HG03565 (cell line): ENCODE data around the gene BARX2.
"Not testable (repeated sequence)": the region's sequence is repeated elsewhere in the genome, so short reads cannot be mapped to it uniquely, and the experiment has no call there.

Experiments
- ATAC-seq: cut with Tn5 transposase; IDR thresholded peaks from one replicate; pipeline ENCODE4 v1.9.1; 2021; ENCODE audit warnings: mild to moderate bottlenecking, moderate library complexity; ENCODE audit not compliant: unreplicated experiment

The BARX2 gene, protein sequence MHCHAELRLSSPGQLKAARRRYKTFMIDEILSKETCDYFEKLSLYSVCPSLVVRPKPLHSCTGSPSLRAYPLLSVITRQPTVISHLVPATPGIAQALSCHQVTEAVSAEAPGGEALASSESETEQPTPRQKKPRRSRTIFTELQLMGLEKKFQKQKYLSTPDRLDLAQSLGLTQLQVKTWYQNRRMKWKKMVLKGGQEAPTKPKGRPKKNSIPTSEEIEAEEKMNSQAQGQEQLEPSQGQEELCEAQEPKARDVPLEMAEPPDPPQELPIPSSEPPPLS

DNA sequence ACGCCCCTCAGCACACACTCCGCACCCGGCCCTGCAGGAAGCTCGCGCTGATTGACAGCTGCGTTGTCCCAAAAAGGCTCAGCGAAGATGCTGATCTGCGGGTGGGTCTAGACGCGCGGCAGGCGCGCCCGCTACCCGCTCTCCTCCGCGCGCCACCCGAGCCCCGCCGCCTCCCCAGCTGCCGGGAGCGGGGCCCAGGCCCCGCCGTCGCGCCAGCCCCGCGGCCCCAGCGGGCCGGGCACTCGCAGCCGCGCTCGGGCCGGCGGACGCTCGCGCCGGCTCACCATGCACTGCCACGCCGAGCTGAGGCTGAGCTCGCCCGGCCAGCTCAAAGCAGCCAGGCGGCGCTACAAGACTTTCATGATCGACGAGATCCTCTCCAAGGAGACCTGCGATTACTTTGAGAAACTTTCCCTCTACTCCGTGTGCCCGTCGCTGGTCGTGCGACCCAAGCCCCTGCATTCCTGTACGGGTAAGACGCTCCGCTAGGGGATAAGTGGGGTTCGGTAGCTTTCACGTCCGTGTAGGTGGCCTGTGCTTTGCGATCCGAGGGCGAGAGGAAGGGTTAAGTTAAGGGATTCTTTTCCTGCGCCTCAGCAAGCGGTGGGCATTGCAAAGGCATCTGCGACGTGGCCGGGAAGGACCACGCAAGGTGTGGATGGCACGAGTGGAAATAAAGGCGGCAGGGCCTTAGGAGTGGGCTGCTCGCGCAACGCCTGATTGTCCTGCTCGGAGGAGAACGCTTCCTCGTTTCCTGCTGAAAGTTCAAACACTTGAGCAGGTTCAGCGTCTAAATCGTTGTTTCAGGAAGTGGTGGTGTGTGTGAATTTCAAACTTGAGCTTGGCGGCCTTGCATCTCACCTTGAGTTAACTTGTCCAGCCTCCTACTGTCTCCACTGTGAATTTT is at the start of gene BARX2:
Gene BARX2, plus strand, starts transcription at position 98 of the 907 bp plus-strand sequence. Its CDS starts 188 bp downstream, at position 286.
- no peak for ATAC-seq

DNA sequence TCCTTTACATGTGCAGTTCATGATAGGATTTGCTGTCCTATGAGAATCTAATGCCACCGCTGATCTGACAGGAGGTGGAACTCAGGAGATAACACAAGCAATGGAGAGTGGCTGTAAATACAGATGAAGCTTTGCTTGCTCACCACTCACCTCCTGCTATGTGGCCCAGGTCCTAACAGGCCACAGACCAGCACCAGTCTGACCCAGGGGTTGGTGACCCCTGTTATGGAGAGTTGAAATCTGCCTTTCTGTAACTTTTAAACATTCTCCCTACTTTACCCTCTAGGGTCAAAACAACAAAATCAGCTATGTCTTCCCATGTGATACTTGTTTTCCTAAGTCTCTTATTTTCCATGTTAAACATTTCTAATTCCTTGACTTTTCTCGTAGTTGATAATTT is 48.7 kb upstream of the BARX2 start:
- no peak for ATAC-seq

DNA sequence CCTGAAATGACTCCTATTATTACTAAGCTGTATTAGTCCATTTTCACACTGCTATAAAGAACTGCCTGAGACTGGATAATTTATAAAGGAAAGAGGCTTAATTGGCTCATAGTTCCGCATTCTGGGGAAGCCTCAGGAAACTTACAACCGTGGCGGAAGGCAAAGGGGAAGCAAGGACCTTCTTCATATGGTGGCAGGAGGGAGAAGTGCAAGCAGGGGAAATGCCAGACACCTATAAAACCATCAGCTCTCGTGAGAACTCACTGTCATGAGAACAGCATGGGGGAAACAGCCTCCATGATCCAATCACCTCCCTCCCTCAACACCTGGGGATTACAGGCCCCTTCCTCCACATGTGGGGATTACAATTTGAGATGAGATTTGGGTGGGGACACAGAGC is 47.9 kb upstream of the BARX2 start:
- not testable (repeated sequence) for ATAC-seq

DNA sequence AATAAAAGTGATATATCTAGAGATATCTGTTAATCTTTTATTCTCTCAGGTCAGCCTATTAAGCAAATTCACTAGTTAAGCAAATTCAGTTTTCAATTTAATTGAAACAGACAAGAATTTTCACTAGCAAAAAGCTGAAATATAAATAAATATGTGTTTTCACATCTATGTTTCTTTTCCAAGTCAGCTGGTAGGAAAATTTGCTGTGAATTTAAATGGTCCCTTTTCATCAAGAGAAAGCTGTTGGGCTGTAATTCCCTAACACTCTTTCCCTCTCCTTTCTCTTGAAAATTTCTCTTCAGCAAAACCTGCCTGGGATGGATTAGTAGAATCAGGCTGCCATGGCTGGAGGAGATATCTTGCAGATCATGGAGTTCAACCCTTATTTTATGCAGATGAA is 46.9 kb upstream of the BARX2 start:
- ATAC-seq, result no peak

DNA sequence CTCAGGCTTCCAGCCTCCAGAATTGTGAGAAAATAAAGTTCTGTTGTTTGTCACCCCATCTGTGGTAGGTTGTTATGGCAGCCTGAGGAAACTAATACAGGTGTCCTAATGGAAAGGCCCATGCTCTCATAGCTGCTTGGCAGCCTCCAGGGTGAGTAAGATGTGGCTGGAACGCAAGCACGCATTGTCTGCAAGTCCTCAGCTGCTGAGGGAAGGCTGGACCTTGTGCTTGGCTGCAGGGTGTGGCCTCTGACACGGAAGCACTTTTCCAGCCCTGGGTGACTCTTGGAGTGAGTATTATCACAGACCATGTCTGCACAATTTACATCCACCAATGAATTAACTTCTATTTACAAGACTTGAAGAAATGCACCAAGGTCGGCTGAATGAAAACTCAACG is 44.4 kb upstream of the BARX2 start:
- ATAC-seq, result no peak

DNA sequence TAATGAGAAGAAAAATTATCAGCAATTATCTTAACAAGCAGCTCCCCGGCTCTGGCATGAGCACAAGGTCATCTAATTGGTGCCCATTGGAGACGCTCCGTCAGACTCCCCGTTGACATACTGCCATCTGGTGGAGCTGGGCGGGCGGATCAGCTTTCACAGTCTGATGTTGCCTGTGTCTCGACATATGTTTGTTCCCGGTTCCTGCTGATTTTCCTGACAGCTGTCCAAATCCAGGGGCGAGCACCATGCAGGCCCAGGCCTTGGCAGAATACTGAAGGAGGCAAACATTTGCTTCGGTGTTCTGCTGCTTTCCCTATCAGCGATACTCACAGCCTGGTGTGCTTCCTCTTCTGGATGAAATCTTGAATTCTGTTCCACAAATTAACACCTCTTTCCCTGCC is 43.8 kb upstream of the BARX2 start:
- ATAC-seq, result peak; percentile 85

DNA sequence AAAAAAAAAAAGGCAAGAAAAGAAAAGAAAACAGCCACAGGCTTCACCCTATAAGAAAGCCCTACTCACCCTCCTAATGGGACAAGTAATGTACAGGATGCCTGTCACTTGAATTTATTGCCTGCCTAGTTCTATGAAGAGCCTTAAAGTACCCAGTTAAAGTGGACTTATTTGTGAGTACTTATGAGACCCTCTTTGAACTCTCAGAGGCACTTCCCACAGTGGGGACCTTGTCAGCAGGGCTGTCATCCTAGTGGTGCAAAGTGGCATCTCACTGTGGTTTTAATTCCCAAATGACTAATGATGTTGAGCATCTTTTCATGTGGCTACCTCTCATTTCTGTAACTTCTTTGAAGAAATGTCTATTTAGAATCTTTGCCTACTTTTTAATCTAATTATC is 41.8 kb upstream of the BARX2 start:
- no peak for ATAC-seq

DNA sequence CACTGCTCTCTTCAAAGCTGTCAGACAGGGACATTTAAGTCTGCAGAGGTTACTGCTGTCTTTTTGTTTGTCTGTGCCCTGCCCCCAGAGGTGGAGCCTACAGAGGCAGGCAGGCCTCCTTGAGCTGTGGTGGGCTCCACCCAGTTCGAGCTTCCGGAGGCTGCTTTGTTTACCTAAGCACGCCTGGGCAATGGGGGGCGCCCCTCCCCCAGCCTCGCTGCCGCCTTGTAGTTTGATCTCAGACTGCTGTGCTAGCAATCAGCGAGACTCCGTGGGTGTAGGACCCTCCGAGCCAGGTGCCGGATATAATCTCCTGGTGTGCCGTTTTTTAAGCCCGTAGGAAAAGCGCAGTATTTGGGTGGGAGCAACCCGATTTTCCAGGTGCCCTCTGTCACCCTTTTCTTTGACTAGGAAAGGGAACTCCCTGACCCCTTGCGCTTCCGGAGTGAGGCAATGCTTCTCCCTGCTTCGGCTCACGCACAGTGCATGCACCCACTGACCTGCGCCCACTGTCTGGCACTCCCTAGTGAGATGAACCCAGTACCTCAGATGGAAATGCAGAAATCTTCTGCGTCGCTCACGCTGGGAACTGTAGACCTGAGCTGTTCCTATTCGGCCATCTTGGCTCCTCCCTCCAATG is 31.2 kb upstream of the BARX2 start:
- not testable (repeated sequence) for ATAC-seq

DNA sequence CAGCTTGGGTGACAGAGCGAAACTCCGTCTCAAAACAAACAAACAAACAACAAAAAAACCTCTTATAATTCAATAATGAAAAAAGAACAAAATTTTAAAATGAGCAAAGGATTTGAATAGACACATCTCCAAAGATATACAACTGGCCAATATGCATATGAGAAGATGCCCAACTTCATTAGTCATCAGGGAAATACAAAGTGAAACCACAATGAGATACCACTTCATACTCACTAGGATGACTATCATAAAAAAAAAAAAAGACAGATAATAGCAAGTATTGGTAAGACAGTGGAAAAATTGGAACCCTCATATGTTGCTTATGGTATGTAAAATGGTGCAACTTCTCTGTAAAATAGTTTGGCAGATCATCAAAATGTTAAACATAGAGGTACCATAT is 28.7 kb upstream of the BARX2 start:
- no peak for ATAC-seq

DNA sequence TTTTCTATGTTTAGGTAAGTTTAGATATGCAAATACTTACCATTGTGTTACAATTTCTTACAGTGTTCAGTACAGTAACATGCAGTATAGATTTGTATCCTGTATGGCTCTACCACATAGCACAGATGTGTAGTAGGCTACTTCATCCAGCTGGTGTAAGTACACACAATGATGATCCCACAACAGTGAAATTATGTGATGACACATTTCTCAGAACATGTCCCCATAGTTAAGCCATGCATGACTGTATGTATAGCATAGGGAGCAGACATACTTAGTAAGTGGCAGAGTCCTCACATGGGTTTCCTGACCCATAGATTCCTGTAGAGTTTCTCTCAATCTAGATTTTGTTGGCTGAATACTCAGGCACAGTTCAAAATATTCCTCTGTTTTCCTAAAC is 26.8 kb upstream of the BARX2 start:
- ATAC-seq, result no peak

DNA sequence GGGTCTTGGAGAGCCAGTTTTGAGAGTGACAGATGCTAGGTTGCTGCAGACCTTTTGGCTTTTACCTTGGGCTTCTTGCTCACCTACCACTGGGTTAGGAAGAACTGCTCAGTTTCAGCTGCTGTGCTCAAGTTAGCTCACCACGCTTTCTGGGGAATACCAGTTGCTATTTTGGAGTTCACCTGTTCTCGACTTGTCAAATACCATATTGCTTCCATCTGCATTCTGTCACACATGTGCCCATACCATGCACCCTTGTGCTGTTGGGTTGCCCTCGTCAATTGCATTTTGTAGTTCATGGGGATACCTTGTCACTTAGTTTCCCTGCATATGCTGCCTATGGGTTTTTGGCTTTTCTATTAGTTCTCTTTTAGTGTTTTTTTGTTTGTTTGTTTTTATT is 23.0 kb upstream of the BARX2 start:
- no peak for ATAC-seq

DNA sequence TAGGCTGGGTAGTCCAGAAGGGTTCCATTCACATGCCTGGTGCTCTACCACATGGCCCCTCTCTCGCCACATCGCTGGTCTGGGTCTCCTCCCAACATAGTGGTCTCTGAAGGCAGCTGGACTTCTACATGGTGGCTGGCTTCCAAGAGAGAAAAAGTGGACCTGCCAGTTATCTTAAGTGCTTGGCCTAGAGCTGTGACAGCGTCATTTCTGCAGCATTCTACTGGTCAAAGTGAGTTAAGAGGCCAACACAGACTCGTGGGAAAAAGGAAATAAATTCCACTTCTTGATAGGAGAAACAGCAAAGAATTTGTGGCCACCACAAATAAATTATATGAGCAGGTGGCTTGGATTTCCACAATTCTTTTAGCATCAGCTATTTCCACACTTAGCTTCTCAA is 21.0 kb upstream of the BARX2 start:
- no peak for ATAC-seq

DNA sequence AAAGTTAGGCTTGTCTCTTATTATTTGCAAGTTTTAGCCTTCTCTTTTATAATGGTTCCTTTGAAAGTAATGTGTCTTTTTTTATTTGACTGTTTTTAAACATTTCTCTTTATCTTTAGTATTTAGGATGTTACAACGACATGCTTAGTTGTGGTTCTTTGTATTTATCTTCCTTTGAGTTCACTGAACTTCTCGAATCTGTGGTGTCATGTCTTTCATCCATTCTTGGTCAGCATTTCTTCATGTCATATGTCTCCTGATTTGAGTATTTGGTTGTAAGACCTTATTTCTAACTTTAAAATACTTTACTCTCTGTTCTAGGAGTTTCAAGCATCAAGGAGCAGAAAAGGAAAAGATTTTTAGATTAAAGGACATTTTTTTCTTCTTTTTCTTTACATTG is 15.9 kb upstream of the BARX2 start:
- ATAC-seq, result no peak

DNA sequence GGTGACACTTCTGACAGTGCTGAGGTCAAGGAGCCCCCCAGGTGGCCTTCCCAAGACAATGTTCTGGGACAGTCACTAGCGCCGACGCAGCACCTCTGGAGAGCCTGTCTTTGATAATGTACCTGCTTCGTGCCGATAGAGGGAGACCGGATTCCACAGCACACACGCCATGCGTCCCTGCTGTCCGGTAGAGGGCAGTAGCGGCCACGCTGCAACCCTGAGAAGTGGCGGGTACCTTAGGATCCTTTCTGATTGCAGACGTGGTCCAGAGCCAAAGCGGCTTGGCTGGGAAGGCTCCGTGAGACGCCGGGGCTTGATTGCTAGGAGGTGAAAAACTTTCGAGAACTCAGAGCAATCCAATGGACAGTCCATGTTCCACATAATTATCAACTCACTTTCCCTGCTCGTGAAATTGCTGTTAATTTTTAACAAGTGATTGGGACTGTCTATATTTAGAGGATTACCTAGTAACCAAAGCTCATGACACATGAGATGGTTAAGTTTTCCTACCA is 11.4 kb upstream of the BARX2 start:
- ATAC-seq, result peak; percentile 99

DNA sequence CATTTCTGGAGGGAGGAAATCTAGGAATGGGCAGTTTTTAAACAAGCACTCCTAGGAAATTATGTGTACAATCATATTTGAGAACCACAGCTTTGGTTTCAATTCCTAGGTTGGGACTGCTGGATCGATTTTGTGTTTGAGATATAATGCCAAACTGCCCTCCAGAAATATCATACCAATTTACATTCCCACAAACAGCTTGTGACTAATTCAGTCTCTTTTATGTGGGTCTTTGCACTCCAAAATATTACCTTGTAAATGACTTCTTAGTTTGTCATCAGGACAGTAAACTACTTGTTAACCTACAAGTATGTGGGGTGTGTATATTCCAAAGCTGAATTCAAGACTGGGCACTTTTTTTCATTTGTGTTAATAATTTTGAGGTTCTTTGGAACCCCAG is 9.8 kb upstream of the BARX2 start:
- ATAC-seq, result no peak

DNA sequence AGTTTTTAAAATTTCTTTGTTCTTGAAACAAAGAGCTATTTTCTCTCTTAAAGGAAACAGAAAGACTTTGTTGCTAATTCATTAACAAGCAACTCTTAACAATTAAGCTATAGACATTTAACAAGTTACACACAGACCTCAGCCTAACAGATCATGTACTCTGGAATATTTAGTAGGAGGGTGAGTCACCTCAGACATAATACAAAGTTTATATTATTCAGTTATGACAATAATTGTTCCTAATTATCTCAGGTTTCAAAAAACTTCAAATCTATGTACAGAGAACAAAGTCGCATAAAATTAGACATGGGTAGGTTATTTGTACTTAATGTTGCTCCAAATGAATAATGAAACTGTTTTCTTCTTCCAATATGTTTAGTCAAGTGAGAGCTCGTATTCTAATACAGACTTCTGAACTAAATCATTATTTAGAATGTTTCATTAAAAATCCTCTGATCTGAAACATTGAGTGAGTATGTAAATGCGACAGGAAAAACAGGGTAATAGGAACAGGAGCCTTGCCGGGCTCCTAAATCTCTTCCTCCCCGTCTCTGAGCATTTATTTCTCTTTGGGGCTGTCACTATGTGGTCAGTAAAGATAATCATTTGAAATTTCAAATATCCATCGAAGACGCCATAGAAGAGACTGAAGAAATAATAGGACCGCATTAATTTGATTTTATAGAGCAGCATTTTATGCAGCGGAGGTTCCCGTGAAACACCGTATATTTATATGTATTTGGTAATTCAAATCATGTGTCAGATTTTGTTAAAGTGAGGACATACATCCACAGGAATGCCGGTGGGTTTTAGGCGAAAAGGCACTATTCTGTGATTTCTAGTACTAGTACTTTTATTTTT is 8.7 kb upstream of the BARX2 start:
- ATAC-seq, result no peak

DNA sequence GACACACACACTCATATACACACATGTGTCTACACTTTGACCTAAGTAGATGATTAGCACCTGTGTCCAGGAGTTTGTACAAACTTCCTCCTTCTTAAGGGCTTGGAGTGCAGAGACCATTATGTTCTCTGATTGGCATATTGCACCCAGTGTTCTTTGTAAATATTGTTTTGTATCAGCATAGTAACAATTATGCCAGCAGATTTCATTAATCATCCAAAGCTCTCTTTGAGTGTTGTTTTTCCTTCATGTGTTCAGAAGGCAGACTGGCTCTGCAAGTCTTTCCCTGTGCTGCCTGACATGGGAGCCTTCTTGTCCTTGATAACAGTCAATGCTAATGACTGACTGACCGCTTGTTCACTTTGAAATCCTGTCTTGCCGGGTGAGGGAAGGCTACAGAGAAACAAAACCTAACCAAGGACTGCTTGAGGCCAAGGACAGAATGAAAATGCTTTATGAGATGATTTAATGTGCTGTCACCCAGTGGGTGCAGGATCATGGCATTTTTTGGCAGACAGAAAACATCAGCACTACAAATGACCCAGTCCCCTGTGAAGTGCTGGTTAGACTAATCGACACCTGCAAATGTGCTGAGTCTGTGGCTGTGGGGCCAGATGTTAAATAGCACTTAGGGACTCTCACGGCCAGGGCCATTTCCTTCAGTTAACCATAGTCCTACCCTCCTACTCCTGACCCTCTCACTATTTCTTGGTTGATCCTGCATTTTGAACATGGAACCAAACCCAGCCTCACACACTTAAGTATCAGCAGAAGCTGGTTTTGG is 6.6 kb upstream of the BARX2 start:
- ATAC-seq, result no peak

DNA sequence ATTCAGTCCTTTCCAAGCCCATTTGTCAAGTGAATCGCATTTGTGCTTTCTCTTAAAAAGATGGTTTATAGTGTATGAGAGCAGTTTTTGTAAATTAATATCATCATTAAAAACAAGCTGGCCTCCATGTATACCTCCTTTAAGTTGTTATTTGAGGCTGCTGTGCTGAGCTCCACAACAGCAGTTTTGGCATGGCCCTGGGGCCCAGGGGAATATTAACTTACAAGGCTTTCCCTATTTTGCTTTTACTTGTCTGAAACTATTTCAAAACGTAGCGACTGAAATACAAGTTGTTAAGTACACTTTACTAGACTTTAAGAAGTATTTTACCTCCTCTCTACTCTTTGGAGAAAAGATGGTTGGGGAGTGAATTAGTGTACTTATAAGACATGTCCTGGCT is 4.9 kb upstream of the BARX2 start:
- no peak for ATAC-seq

DNA sequence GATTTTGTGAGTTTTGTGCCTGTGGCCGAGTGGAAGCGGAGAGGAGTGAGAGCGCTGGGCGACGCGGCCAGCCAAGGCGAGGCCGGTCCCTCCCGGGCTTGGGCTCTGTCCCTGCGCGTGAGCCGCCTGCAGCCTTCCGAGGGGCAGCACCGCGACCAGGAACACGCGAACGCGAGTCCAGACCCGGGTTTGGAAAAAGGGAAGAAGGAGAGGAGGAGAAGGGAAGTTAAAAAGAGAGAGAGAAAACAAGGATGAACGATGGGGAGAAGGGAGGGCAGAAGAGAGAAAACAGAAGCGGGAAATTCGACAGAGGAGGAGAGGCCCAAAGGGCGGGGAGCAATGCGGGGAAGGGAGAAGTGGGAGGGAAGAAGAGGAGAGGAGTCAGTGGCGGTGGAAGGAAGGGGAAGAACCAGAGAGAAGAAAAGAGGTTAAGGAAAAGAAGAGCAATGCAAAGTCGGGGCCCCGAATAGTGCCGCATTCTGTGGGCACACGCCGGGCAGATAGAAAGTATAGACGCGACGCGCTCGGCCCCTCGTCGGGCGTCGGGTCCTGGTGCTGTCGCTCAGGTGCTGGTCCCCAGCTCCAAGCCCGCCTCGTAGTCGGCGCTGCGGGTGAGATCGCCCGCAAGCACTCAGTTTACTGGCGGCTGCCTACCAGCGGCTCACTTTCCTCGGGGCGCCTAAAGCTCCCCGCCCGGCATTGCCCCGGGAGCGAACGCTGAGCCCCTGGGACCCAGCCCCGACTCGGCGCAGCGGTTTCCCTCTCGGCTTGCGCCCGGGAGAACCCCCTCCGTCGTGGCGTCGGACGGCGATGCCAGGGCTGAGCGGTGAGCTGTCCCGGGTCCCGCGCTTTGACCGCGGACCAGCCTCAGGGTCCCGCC is 2.8 kb upstream of the BARX2 start:
- ATAC-seq, result no peak
